22Rv1 (cell line): ENCODE data around the gene WDR6.
"Not testable (repeated sequence)": the region's sequence is repeated elsewhere in the genome, so short reads cannot be mapped to it uniquely, and the experiment has no call there.

Experiments
- ZFX ChIP-seq: fragments of 450-650 bp; IDR thresholded peaks from 2 replicates; pipeline ENCODE4 v1.6.1; 2017; ENCODE audit warnings: antibody characterized with exemption, borderline replicate concordance
- TF ChIP-seq, protein P1 (sequence below): fragments of 450-650 bp; IDR thresholded peaks from 2 replicates; pipeline ENCODE4 v1.5.1; 2017; ENCODE audit warnings: mild to moderate bottlenecking

DNA sequence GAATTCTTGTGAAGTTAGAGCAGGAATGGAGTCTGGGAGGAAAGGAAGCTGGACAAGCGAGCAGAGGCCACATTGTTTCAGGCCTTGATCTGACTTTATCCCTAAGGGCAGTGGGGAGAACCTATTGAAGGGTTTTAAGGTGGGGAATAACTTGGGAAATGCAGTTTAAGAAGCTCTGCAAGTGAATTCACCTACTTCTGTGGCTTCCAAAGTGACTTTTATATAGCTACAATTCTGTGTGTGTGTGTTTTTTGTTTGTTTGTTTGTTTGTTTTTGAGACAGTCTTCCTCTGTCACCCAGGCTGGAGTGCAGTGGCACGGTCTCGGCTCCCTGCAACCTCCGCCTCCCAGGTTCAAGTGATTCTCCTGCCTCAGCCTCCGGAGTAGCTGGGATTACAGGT lies 1.4 kb downstream of the WDR6 start:
- TF ChIP-seq, protein P1, sequence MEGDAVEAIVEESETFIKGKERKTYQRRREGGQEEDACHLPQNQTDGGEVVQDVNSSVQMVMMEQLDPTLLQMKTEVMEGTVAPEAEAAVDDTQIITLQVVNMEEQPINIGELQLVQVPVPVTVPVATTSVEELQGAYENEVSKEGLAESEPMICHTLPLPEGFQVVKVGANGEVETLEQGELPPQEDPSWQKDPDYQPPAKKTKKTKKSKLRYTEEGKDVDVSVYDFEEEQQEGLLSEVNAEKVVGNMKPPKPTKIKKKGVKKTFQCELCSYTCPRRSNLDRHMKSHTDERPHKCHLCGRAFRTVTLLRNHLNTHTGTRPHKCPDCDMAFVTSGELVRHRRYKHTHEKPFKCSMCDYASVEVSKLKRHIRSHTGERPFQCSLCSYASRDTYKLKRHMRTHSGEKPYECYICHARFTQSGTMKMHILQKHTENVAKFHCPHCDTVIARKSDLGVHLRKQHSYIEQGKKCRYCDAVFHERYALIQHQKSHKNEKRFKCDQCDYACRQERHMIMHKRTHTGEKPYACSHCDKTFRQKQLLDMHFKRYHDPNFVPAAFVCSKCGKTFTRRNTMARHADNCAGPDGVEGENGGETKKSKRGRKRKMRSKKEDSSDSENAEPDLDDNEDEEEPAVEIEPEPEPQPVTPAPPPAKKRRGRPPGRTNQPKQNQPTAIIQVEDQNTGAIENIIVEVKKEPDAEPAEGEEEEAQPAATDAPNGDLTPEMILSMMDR = not testable (repeated sequence)
- TF ChIP-seq ZFX = not testable (repeated sequence)
